SJCRH30 (cell line): ENCODE measurements around the gene EZH1. TPM values are rescaled to one million over a fixed set of nuclear protein-coding genes. Genes with fewer than 3 reads are reported as not detected.
"Not testable (repeated sequence)": the region's sequence is repeated elsewhere in the genome, so short reads cannot be mapped to it uniquely, and the experiment has no call there.

Experiments
- DNase-seq, 2 experiments: peaks; one replicate each; pipeline ENCODE4 v3.0.0-alpha.2; 2015 to 2020
- H3K27ac ChIP-seq: fragments of 250-450 bp; sonication (Bioruptor Pico); 2 replicates; pipeline ENCODE4 v1.5.1; 2020; ENCODE audit warnings: mild to moderate bottlenecking, moderate library complexity
- H3K27me3 ChIP-seq: fragments of 250-450 bp; sonication (Bioruptor Pico); 2 replicates; pipeline ENCODE4 v1.5.1; 2020; ENCODE audit warnings: mild to moderate bottlenecking, moderate library complexity
- H3K36me3 ChIP-seq: fragments of 250-450 bp; sonication (Bioruptor Pico); 2 replicates; pipeline ENCODE4 v1.5.1; 2020; ENCODE audit warnings: mild to moderate bottlenecking, moderate library complexity
- H3K4me1 ChIP-seq: fragments of 250-450 bp; sonication (Bioruptor Pico); 2 replicates; pipeline ENCODE4 v1.5.1; 2020; ENCODE audit warnings: mild to moderate bottlenecking, moderate library complexity
- H3K4me3 ChIP-seq: fragments of 250-450 bp; sonication (Bioruptor Pico); 2 replicates; pipeline ENCODE4 v1.5.1; 2020; ENCODE audit warnings: mild to moderate bottlenecking, moderate library complexity
- H3K9me3 ChIP-seq: fragments of 250-450 bp; sonication (Bioruptor Pico); replicated peaks from 2 replicates; pipeline ENCODE4 v1.5.1; 2020; ENCODE audit warnings: mild to moderate bottlenecking, moderate library complexity
- total RNA-seq: library from RNA; depleted of rRNA; stranded (reverse); fragments of >200 nt; shearing (Covaris generic); gene quantifications from 2 replicates; pipeline ENCODE4 v1.2.3, GENCODE V29; 2014

The EZH1 gene
- total RNA-seq, 1 experiment from 2014 or later, result 27.0 TPM

DNA sequence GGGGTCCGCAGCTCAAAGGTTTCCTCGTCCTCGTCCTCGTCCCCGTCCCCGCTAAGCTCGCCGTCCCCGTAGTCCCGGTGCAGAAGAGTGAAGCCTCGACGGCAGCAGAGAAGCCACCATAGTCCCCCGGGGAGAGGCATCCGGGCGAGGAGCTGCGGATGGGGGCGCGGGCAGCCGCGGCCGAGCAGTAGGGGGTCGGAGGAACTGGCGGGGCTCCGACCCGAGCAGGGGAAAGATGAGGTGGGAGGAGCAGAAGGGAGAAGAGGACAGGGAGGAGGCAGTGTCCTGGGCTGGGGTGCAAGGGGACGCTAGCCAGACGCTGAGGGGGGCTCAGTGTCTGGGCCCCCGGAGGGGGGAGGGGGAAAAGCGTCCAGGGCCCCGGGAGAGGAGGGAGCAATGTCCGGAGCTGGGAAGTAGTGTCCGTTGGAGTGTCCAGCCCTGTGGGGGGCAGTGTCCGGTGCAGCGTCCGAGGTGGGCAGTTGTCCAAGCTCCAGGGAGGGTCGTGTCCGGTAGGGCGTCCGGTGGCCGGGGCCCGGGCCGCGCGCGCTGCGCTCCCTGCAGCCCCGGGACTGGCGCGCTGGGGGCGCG, 68.3 kb downstream of the EZH1 start, which contains the start of gene PLEKHH3:
PLEKHH3 (minus strand) TSS at position 571 of the 588 bp plus-strand sequence; CDS start at position 140, 431 bp downstream.
- Histone ChIP-seq H3K9me3 (no peaks in the 10 kb centered on the region), H3K4me1 (peaks cover 10% of the 10 kb centered on the region; the same call in 1 of the 2 replicates), H3K27ac (peak within 1 kb of the TSS; percentile 89), H3K27me3 (no peaks in the 10 kb centered on the region), H3K4me3 (peak within 1 kb of the TSS; percentile 88), H3K36me3 (no peaks in the 10 kb centered on the region; the same call in 1 of the 2 replicates)
- DNase-seq, result peak in 1 of 2 experiments; percentile 61

DNA sequence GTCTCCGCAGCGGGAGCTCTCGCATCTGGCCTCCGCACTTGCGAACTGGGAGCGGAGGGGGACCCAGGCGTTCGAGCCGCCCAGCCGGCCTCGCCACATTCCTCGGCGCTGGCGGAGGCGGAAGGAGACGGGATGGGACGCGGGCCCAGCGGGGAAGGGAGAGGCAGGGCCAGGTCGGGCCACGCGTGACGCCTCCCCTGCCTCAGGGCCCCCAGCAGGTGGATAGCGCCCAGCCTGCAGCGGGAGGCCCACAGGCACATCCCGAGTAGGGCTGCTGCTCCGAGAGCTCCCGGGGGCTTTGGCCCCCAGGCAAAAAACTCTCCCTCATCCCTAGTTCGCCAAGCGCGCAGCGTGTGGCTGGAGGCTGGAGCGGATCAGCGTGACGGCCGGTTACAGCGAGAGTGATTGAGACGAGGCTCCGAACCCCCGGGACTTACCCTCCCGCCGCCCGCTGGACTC, 68.8 kb downstream of the EZH1 start:
- peak; percentile 61 to 64 for DNase-seq
- Histone ChIP-seq H3K4me1 (peaks cover 10% of the 10 kb centered on the region; the same call in 1 of the 2 replicates), H3K36me3 (peaks cover under 1% of the 10 kb centered on the region; the same call in 1 of the 2 replicates), H3K27me3 (no peaks in the 10 kb centered on the region), H3K27ac (peak overlapping the region; percentile 32; the same call in 1 of the 2 replicates), H3K4me3 (peak overlapping the region; percentile 88), H3K9me3 (no peaks in the 10 kb centered on the region)

DNA sequence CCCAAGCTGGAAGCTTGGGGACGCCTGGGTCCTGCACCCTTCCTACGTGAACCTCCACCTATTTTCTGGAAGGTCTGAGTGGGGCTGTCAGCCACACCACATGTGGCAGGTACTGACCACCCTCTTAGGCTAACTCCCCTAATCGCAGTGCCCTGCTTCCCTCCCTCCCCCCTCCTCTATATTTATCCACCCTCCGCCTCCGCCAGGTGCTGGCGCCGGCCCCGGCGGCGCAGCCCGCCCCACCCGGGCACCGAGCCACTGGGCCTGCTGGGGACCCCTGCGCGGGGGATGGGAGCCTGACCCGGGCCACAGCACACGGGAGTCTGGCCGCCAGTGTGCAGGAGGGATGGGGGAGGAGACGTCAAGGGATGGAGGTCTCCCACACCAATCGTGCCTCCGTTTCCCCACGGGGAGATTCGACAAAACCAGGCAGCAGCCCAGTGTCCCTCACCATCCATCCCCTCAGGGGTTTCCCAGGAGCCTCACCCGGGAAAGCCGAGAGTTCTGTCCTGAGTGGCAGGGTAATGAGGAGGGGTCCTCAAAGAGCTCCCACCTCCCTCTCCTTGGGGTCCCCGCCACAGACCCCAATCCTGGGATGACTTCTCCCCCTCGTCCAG, 69.4 kb downstream of the EZH1 start:
- peaks cover 10% of the 10 kb centered on the region; the same call in 1 of the 2 replicates for H3K4me1 ChIP-seq

DNA sequence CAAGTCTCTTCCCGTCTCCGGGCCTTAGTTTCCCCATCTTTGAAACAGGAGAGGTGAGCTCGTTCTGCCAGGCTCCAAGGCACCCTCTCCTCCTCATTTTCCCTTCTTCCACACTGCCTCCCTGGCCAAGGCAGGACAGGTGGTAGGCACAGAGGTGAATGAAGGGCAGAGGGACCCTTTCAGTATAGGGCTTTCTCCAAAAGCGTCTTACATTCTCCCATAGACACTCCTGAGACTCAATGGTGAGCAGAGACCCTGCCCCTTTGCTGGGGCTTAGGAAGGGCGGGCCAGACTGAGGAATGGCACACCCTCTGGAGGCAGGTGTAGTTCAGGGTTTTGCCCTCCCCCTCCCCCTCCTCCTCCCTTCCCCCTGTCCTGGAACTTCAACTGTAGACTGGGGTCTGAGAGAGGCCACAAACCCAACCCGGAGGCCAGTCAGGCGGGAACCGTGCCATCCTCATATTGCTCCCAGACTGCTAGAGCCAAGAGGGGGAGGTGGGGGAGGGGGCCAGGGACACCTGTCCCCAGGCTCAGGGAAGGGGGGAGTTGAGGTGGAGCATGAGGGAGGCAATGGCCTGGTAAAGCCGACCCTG, 70.0 kb downstream of the EZH1 start:
- peak; percentile 30 to 37 for DNase-seq
- H3K27ac ChIP-seq, result no peak overlapping the region
- H3K4me3 ChIP-seq, result peak overlapping the region; percentile 88
- H3K36me3 ChIP-seq, result peaks cover 4% of the 10 kb centered on the region; the same call in 1 of the 2 replicates
- no peaks in the 10 kb centered on the region for H3K9me3 ChIP-seq
- H3K4me1 ChIP-seq, result peaks cover 10% of the 10 kb centered on the region; the same call in 1 of the 2 replicates
- no peaks in the 10 kb centered on the region for H3K27me3 ChIP-seq

More for the DNA sequence above, 69.4 kb downstream of the EZH1 start:
- H3K27me3 ChIP-seq, result no peaks in the 10 kb centered on the region
- DNase-seq, result peak in 1 of 2 experiments; percentile 26
- peaks cover 4% of the 10 kb centered on the region; the same call in 1 of the 2 replicates for H3K36me3 ChIP-seq
- H3K27ac ChIP-seq, result no peak overlapping the region
- H3K4me3 ChIP-seq, result peak overlapping the region; percentile 88
- no peaks in the 10 kb centered on the region for H3K9me3 ChIP-seq

DNA sequence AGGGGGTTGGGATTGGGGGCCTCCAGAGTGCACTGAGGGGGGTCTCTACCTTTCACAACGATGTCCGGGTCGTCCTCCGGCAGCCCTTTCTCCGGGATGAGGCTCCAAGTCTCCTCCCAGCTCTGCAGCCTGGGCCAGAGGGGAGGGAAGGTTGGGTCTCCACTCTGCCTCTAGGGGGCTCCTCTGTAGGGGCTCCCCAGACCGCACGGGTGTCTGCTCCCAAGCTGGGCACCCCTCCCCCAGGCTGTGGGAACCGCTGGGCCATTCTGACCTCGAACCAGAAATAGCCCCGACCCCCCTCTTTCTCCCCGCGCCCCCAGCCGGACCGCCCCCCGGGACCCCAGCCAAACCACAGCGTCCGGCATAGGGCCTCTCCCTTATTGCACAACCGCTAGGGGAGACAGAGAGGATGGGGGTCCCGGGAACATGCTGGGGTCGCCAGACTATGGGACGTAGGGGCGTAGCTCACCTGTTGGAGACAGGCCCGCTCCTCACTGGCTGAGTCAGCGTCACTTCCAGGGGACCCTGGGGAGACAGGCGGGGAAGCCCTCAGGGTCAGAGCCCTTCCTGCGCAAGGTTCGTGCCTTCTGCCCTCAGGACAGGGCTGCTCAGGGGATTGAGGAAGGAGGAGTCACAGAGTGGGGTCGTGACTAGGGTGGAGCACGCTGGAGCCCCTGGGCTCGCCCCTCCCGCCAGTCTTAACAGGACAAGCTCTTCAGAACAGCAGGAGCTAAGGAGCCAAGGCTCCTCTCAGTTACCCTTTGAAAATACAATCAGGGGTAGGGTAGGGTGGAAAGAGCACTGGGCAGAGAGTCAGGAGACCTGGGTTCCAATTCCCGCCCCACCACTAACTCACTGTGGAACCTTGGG, 70.7 kb downstream of the EZH1 start:
- peak; percentile 29 to 33 for DNase-seq
- no peaks in the 10 kb centered on the region for H3K27me3 ChIP-seq
- H3K4me3 ChIP-seq, result no peak overlapping the region
- peaks cover 10% of the 10 kb centered on the region; the same call in 1 of the 2 replicates for H3K4me1 ChIP-seq
- H3K36me3 ChIP-seq, result peaks cover 6% of the 10 kb centered on the region; the same call in 1 of the 2 replicates
- no peak overlapping the region for H3K27ac ChIP-seq
- H3K9me3 ChIP-seq, result no peaks in the 10 kb centered on the region

DNA sequence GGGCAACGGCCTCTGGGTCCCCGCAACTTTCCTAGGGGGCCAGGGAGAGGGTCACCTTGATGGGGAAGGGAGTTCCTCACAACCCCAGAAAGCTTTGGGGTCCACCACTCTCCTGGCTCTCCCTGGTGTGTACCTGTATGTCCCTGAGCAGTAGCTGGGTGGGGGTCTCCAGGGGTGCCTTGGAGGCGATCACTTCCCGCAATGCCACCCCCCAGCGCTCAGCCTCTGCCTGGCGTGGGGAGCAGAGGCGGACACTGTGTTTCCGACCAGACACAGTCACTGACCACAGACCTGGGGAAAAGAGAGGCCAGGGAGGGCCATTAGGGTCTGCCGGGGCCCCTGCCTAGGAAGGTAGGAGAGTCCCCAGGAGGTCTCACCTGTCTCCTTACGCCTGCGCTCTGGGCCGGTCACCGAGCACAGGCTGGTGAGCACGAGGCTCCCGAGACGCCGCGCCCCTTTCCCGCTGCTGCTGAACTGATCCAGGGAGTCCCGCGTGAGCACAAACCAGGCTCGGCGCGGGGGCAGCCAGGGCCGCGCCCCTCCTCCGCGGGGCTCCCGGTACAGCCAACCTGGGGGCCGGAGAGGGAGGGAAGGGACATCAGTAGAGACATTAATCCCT, 71.5 kb downstream of the EZH1 start:
- Histone ChIP-seq H3K4me1 (peaks cover 10% of the 10 kb centered on the region; the same call in 1 of the 2 replicates), H3K9me3 (no peaks in the 10 kb centered on the region), H3K4me3 (no peak overlapping the region), H3K27me3 (no peaks in the 10 kb centered on the region), H3K36me3 (peaks cover 9% of the 10 kb centered on the region; the same call in 1 of the 2 replicates), H3K27ac (no peak overlapping the region)
- no peak for DNase-seq

DNA sequence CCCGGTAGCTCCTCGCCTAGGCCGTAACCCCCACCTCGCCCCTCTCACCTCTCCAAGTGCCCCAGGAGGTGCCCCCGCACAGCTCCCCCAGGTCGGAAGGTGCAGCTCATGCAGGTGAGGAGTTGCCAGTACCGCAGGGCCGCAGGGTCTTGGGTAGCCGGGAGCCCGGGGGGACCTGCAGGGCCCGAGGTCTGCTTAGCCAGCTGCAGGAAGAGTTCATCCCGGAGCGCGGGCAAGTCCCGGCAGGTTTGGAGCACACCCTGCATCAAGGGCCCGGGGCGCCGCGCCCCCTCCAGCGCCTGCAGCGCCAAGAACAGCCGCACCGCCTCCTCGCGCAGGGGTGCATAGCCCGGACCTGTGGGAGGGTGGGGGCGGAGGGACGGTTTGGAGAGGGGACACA, 72.8 kb downstream of the EZH1 start:
- H3K9me3 ChIP-seq, result no peaks in the 10 kb centered on the region
- H3K4me3 ChIP-seq, result no peak overlapping the region
- peaks cover 4% of the 10 kb centered on the region; the same call in 1 of the 2 replicates for H3K4me1 ChIP-seq
- H3K27me3 ChIP-seq, result no peaks in the 10 kb centered on the region
- no peak for DNase-seq
- peaks cover 9% of the 10 kb centered on the region; the same call in 1 of the 2 replicates for H3K36me3 ChIP-seq
- H3K27ac ChIP-seq, result no peak overlapping the region

DNA sequence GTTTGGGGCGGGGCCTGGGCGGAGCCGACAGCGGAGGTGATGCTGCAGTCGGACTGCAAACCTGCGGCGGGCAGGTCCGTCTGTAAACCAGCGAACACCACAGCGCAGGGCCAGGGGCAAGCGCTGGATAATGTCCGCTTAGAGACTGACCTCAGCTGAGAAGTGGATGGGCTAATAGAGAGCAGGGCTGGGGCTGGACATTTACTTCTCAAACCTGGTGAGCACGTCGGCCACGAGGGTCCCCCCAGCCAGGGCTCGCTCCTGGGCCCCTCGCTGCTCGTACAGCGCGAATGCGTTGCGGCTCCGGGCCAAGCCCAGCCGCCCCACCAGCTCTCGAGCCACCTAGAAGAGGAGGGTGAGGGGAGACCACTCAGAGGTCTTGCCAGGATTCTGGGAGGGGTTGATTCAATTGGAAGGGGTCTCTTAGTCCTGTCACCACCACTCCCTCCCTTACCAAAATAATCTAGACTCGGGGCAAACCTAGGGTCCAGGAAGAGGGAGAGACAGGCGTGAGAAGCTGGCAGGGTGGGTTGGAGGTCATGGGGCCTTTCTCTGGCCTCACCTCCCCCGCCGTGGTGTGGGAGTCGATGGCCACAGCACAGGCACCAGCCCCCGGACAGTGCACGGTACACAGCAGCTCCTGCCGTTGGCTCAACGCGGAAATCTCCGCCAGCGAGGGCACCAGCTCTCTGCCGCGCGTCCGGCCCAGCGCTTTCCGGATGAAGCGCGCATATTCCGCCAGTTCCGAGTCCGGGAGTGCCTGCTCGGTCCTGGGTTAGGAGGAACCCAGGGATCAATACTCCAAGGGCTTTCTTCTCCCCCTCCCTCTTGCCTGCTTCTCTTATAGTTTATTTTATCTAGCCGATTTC, 73.8 kb downstream of the EZH1 start:
- Histone ChIP-seq H3K9me3 (no peaks in the 10 kb centered on the region), H3K4me1 (peaks cover 4% of the 10 kb centered on the region; the same call in 1 of the 2 replicates), H3K27ac (no peak overlapping the region), H3K4me3 (no peak overlapping the region), H3K27me3 (no peaks in the 10 kb centered on the region), H3K36me3 (peaks cover 17% of the 10 kb centered on the region)
- no peak for DNase-seq

DNA sequence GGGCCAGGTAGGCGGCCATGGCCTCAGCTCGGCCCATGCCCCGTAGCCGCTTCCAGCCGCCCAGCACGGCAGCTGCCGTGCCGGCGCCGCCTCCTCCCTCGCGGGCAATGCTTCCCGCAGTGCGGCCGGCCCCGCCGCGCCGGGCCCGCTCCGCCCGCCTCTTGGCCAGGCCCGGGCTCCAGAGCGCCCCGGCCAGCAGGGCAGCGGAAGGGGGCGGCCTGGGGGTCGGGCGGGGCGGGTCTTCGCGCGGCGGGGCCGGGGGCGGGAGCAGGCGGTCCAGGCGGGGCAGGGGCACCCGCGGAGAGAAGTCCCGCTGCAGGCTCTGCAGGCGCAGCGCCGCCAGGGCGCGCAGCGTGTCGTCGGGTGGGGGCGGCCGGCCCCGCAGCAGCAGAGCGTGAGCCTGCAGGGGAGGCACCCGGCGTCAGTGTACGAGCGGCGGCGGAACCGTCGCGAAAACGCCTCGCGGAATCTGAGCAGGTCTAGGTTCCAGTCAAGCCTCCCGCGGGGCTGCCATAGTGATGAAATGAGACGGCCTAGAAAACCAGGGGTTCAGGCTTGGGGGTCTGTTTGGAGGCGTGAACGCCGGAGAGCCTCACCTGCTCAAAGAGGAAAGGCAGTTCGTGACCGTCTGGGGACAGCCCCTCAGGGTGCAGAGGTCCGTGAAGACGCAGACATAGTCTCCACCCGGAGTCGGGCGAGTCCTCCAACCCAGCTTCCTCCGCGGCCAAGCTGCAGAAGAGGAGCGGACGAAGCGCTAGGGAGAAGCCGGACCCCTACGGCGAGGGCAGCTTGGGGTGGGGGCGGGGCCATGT, 74.7 kb downstream of the EZH1 start:
- H3K27me3 ChIP-seq, result no peaks in the 10 kb centered on the region
- no peak for DNase-seq
- H3K4me1 ChIP-seq, result peaks cover 1% of the 10 kb centered on the region; the same call in 1 of the 2 replicates
- no peak overlapping the region for H3K4me3 ChIP-seq
- no peak overlapping the region for H3K27ac ChIP-seq
- peaks cover 17% of the 10 kb centered on the region for H3K36me3 ChIP-seq
- no peaks in the 10 kb centered on the region for H3K9me3 ChIP-seq

DNA sequence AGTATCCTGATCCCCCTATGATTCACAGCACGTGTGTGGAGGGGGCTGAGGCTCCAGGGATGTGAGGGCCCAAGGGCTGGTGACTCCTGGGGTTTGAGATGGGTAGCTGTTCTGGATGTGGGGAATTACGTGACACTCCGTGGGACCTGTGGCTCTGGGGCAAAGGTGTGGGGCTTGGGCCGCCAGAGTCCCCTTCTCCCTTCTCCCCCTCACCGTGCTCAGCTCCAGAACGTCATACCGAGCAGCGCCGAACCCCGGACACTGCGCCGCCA, 75.2 kb downstream of the EZH1 start:
- Histone ChIP-seq H3K9me3 (no peaks in the 10 kb centered on the region), H3K27ac (no peak overlapping the region), H3K4me1 (no peaks in the 10 kb centered on the region; the same call in 1 of the 2 replicates), H3K4me3 (no peak overlapping the region), H3K36me3 (peaks cover 17% of the 10 kb centered on the region), H3K27me3 (no peaks in the 10 kb centered on the region)
- DNase-seq, result no peak

DNA sequence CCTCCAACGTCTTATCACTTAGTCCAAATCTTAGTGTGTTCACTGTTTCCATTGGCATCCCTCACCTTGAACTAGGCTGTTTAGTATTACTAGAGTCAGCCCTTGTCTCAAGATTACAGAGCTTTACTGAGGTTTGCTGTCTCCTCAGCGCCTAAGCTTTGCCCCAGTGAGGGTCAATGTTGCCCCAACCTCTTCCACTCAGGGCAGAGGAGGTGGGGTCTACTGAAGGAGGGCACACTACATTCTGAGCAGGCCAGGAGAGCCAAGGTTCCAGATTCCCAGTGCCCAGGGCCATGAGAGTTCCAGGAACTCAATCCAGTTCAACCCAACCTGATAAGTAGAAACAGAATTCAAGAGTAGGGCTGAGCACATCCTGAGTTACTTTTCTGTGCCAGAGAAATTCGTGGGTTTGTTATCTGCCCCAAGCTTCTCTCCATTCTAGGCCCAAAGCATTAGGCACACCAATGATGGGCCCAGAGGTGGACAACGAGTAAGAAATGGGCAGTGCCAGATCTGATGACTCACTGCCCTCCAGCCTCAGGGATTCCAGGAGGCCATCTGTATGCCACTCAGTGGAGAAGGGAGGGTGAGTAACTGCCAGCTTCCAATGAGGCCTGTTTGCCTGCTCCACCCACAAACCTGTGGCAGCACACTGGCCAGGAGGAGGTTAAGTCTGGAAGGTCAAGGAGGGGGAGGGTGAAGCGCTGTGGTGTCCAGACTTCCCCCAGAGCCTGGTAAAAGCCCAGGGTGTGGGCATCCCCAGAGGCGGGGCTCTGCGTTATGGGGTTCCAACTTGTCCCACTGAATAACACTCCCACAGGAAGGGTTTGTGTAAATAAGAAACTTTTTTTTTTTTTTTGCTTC, 77.5 kb downstream of the EZH1 start:
- H3K4me1 ChIP-seq, result no peaks in the 10 kb centered on the region

DNA sequence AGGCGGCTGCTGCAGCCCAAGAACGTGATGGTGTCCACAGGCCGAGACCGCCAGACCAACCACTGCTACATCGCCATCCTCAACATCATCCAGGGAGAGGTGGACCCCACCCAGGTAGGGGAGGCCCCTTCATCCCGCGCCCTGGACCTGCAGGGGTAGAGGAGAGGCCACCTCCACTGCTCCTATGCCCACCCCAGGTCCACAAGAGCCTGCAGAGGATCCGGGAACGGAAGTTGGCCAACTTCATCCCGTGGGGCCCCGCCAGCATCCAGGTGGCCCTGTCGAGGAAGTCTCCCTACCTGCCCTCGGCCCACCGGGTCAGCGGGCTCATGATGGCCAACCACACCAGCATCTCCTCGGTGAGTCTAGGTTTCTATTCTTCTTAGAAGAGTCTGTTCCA, 78.7 kb downstream of the EZH1 start:
- not testable (repeated sequence) for H3K4me1 ChIP-seq, H3K27me3 ChIP-seq, H3K9me3 ChIP-seq, H3K27ac ChIP-seq, DNase-seq, H3K4me3 ChIP-seq
- peaks cover 17% of the 10 kb centered on the region for H3K36me3 ChIP-seq

More for the DNA sequence above, 77.5 kb downstream of the EZH1 start:
- H3K36me3 ChIP-seq, result peaks cover 17% of the 10 kb centered on the region
- no peak for DNase-seq
- no peaks in the 10 kb centered on the region for H3K9me3 ChIP-seq
- H3K27me3 ChIP-seq, result no peaks in the 10 kb centered on the region
- no peak overlapping the region for H3K27ac ChIP-seq
- no peak overlapping the region for H3K4me3 ChIP-seq
